AG04449 (cell line): ENCODE measurements around the gene ATP2B2.

Experiments used
- CTCF ChIA-PET: fragments of 350-600 bp; formaldehyde crosslinking; extraction: SDS; loops from one replicate; lab custom pipeline; 2021; ENCODE audit warnings: antibody characterized with exemption; lab: Yijun Ruan, JAX
- POLR2A ChIA-PET: fragments of 400-600, 350-600 bp; formaldehyde crosslinking; extraction: SDS; loops from one replicate; lab custom pipeline; 2020; ENCODE audit warnings: antibody characterized with exemption, inconsistent platforms; lab: Yijun Ruan, JAX
- DNase-seq: peaks from one replicate; pipeline ENCODE4 v3.0.0-alpha.2; 2010; ENCODE audit warnings: low read depth, low spot score
- H3K4me3 ChIP-seq: 2 replicates; pipeline ENCODE4 v1.5.1; 2011; ENCODE audit warnings: low read depth, mild to moderate bottlenecking, control low read depth, low read length
- CTCF ChIP-seq: IDR thresholded peaks from one replicate; pipeline ENCODE4 v1.5.1; 2011; ENCODE audit warnings: mild to moderate bottlenecking, moderate library complexity, low read length, control low read depth, inconsistent platforms; ENCODE audit not compliant: insufficient read depth; ENCODE audit errors: missing control alignments

Gene ATP2B2

GRCh38 chr3:10479311-10479710 is 26.1 kb downstream of the ATP2B2 start:
- ChIA-PET CTCF (no interaction called here), POLR2A (no interaction called here)
- no peak for TF ChIP-seq CTCF
- no peak overlapping the region for H3K4me3 ChIP-seq
- DNase-seq, result no peak

- ChIA-PET CTCF (no interaction called here), POLR2A (no interaction called here)
- DNase-seq, result no peak
- no peak overlapping the region for H3K4me3 ChIP-seq
- no peak for TF ChIP-seq CTCF
Measured at GRCh38 chr3:10475983-10476382, 29.4 kb downstream of the ATP2B2 start.

GRCh38 chr3:10474847-10475246 is 30.5 kb downstream of the ATP2B2 start:
- ChIA-PET POLR2A (no interaction called here), CTCF (no interaction called here)
- DNase-seq, result no peak
- no peak for TF ChIP-seq CTCF
- no peak overlapping the region for H3K4me3 ChIP-seq

- POLR2A ChIA-PET, result no interaction called here
- no peak for DNase-seq
- H3K4me3 ChIP-seq, result no peak overlapping the region
Measured at GRCh38 chr3:10474275-10474646, 31.1 kb downstream of the ATP2B2 start.

GRCh38 chr3:10473581-10474274 is 31.7 kb downstream of the ATP2B2 start:
- ChIA-PET CTCF (no interaction called here), POLR2A (no interaction called here)
- no peak overlapping the region for H3K4me3 ChIP-seq
- no peak for TF ChIP-seq CTCF
- DNase-seq, result no peak

More at GRCh38 chr3:10474275-10474646, 31.1 kb downstream of the ATP2B2 start:
- CTCF ChIA-PET, result no interaction called here
- no peak for TF ChIP-seq CTCF

- no peak for TF ChIP-seq CTCF
- no peak overlapping the region for H3K4me3 ChIP-seq
- ChIA-PET POLR2A (no interaction called here), CTCF (no interaction called here)
- no peak for DNase-seq
Measured at GRCh38 chr3:10472877-10473440, 32.4 kb downstream of the ATP2B2 start.
